Activated gamma-delta T cell (primary cell): ENCODE data around the gene SMNDC1.

ENCODE experiments used
- DNase-seq: peaks from one replicate; lab custom pipeline; 2025; lab: John Stamatoyannopoulos, UW

SMNDC1 gene

GRCh38 chr10:110327262-110327914 lies 22.7 kb upstream of the SMNDC1 start:
- no peak for DNase-seq

DNA sequence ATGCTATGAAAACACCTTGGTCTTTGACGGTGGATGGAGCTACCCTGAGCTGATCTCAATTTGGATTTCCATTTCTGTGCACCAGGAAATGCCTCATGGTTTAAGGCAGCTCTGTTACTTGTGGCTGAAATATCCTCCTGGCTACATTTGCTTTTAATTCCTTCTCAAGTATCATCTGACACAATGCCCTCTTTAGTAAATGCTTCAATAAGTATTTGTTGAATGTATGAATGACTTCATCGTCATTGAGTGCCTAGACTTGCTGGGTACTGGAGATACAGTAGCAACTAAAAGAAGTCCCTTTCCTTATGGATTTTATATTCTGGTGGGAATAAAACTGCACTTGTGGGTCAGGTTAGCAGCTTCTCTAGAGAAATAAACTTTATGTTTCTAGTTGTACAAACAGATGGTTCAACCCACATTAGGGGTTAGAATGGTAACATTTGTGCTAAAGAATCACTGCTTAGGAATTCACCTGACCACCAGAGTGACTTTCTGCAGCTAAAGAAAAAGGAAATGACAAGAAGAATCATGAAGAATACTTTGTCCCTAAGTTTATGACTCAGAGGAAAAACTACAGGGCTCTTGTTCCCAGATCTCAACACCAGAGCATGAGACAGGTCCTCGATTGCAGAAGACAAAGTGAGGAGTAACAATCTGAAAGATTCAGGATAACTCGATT lies 21.8 kb upstream of the SMNDC1 start:
- DNase-seq = no peak

GRCh38 chr10:110324805-110325280 lies 20.1 kb upstream of the SMNDC1 start:
- DNase-seq = no peak

DNA sequence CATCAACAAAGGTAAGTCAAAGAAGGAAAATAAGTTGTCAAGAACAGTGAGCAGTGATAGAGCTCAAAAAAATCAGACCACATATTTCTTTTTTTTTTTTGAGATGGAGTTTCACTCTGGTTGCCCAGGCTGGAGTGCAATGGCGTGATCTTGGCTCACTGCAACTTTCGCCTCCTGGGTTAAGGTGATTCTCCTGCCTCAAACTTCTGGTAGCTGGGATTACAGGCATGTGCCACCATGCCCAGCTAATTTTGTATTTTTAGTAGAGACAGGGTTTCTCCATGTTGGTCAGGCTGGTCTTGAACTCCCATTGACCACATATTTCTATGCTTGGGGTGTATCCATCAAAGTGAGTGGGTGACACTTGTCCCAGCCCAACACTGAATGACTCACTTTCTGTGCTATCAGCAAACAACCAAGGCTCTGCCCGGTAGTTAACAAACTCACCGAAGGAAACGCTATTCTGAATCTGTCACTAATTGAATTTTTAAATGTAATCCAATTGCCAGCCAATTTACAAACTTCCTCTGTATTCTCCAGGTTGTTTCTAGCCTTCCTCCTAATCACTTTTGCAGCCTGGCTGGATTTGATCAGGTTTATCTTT lies 19.6 kb upstream of the SMNDC1 start:
- DNase-seq = no peak

DNA sequence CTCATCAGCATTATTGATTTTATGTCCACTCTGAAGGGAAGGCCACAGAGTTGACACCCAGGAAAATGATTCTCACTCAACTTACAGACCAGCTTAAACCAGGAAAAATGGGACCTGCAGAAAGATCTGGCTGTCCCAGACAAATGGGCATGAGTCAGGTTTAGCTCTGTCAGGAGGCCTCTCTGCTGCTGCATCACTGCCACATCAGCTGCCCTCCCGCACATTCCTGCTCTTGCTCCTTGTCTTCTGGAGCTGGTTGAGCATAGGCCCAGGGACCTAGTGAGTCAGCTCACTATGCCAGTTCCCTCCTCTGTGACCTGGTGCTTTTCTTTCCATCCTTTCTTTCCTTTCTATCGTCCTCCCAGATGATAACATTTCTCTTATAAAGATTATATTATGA lies 18.8 kb upstream of the SMNDC1 start:
- DNase-seq = no peak

GRCh38 chr10:110321869-110322620 lies 17.3 kb upstream of the SMNDC1 start:
- no peak for DNase-seq

DNA sequence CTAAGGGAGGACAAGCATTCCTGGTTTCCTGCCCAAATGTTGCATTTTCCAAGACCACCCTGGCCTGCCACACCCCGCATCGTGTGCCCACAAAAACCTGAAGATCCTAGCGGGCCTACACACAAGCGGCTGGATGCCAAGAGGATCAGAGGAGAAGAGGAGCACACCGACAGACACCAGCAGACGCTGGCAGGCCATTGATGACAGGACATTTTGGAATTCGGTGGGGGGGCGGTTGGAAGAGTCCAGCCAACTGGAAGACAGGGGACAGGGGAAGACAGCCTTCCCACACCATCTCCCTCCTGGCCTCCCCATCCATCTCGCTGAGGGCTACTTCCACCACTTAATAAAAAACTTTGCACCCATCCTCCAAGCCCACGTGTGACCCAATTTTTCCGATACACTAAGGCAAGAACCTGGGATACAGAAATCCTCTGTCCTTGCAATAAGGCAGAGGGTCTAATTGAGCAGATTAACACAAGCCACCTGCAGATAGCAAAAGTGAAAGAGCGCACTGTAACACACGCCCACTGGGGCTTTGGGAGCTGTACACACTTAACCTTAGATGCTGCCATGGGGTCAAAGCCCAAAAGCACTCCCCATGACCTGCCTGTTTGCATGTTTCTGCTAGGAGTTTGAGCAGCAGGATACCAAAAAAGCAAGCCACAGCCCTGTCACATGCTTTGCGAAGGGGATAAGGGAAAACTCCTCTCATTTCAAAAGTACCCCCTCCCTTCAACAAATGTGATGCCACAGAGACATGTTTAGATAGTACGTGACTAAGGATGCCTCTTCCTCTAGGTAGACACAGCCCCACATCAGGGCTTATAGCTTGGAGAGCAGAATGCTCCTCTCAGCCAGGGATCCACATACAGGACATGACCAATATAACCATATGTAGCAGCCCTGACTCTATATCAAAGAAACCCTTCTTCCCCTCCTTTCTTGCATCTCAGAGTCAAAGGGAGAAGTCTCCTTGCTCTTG lies 13.4 kb upstream of the SMNDC1 start:
- DNase-seq = no peak

DNA sequence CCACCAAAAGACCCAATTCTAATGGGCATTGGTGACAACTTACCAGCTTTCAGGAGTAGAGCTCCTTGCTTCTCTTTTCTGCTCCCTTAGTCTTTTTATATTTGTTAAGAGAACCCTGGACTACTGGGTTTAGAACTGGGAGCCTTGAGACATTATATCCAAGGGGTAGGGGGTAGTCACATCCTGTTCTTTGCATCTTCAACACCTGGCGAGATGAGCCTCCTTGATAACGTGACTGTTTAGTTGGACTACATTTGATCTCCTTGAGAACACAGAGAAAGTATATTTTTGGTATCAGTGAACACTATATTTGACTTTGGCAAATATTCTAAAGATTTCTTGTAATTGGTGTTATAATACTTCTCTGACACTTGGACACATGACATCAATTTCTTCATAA lies 9.0 kb upstream of the SMNDC1 start:
- DNase-seq = no peak

- DNase-seq = no peak
These were observed 7.5 kb upstream of the SMNDC1 start for GRCh38 chr10:110312206-110312605.

- no peak for DNase-seq
These were observed 6.7 kb upstream of the SMNDC1 start for GRCh38 chr10:110311357-110311949.

DNA sequence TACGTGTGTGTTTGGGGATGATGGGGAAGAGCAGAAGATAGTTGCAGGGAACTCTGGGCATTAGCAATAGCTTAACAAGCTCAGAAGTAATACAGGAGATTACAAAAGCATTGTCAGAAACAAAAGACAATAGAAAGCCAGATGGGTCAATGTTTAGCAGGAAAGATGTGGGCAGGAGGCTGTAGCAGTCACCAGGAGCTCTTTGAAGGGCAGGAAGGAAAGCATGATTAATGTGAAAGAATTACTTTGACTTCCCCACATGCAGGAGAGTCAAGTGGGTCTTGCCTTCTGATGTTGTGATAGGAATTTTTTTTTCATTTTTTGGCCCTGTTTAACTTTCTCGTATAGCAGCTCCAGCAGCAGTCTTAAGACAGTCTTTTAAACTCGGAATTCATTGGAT lies 6.0 kb upstream of the SMNDC1 start:
- DNase-seq = no peak

- DNase-seq = no peak
These were observed 3.1 kb upstream of the SMNDC1 start for GRCh38 chr10:110307805-110308204.

DNA sequence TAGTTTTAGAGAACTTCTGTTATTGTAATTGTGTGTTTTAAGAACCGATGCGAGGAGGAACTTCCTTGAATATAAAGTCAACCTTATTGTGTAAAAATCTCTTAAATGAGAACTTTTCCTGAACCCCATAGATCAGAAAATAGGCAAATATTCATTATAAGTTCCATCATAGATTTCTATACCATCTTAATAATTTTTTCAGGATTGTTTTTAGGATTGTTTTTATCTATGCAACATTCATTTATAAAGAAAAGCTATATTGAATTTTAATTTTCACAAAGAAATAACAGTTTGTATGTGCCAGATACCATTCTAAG lies 1.7 kb upstream of the SMNDC1 start:
- no peak for DNase-seq

DNA sequence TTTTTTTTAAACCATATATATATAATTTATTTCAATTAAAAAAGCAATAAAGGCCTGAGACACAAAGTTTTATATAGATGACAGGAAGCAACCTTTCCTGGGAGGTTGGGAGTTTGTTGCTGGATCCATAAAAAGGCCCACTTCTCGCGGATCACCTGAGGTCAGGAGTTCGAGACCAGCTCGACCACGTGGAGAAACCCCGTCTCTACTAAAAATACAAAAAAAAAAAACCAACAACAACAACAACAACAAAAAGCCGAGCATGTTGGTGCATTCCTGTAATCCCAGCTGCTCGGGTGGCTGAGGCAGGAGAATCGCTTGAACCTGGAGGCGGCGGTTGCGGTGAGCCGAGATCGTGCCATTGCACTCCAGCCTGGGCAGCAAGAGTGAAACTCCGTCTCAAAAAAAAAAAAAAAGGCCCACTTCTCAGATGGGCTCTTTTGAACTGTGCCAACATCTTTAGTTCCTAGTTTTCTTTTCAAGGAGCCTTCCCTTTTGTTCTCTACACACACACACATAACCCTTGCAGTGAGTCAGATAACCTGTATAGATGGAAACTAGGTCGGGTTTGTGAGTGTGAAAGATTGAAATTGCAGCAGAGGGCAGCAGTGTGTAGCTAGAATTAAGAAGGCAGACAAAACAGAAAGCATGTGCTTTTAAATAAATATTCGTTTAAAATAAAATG lies 1.2 kb upstream of the SMNDC1 start:
- no peak for DNase-seq

DNA sequence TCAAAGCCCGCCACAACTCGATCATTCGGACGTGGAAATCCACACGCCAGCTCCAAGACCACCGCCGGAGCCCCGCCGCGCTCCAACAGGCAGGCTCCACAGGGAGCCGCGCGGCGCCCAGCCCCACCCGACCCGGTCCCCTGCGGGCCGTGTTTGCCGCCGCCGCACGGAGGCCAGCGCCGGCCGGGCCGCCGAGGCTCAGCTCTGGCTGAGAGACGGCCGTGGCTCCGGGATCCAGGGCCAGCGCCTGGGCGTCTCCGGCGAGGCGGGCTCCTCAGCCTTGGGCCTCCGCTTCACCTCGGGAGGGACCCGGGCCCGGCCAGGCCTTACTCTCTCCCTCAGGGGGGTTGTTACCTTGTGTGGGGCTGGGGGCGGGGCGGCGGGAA lies 333 bp downstream of the SMNDC1 start:
- peak; percentile 44 for DNase-seq

GRCh38 chr10:110303681-110304080 lies 1.0 kb downstream of the SMNDC1 start:
- no peak for DNase-seq

- DNase-seq = no peak
These were observed 4.2 kb downstream of the SMNDC1 start for GRCh38 chr10:110300486-110300986.

DNA sequence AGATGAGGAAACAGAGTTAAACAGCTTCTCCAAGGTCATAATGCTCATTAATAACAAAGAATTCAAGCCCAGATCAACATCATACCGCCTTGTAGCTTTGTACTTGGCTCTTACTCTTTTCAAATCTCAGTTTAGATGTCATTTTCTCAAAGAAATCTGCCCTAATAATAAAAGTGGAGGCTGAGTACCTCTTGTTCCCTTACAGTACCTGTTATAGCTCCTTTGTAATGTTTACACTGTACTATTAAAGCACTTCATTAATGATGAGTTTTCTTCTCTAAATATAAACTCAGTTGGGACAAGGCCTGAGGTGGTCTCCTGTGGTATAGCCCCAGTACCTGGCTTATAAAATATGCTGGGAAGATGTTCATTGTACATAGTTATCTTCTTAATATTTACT lies 7.8 kb downstream of the SMNDC1 start:
- no peak for DNase-seq

- DNase-seq = no peak
These were observed 17.9 kb downstream of the SMNDC1 start for GRCh38 chr10:110286841-110287240.

- no peak for DNase-seq
These were observed 19.2 kb downstream of the SMNDC1 start for GRCh38 chr10:110285501-110285900.
